OCI-LY1 (cell line): ENCODE data around the gene TCP11L1.

Experiments
- EZH2 ChIP-seq: fragments of 200-600 bp; sonication (generic), shearing (Covaris generic); IDR thresholded peaks from 2 replicates; pipeline ENCODE4 v1.8.0; 2017; ENCODE audit warnings: borderline replicate concordance, mixed run types, mild to moderate bottlenecking, antibody characterized with exemption, low read length, moderate library complexity, mixed read lengths
- TF ChIP-seq, protein P1 (sequence below): fragments of 200-600 bp; sonication (generic), shearing (Covaris generic); IDR thresholded peaks from 2 replicates; pipeline ENCODE4 v1.5.1; 2017; ENCODE audit warnings: mild to moderate bottlenecking, antibody characterized with exemption, low read length, moderate library complexity, mixed read lengths

DNA sequence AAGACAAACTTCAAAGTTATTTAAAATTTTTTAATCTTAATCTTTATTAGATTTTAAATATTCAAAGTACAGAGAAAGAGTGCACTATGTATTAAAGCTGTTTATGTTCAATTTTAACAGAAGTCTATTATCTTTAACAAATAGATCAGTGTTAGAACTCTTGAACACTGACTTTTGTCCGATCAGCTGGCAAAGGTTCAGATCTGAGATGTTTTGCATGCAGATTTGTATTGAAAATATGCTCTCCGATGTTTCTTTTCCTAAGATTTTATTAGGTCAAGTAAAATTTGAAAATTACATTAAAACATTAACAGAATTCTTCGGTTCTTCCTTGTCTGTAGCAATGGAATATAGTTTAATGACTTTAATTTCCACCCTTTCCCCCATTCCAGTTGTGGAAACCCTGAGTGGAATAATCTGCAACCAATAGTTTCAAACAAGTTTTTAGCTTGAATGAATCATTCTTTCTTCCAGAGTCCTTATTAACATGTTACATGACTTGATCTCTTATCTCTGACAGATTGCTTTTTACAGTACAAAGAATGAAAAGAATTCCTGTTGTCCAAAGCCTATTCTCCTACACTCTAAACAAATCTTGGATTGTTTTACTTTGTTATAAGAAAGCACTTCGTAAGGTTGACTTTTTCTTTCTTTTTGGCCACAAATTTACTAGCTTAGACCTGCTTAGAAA lies 11.4 kb upstream of the TCP11L1 start:
- TF ChIP-seq, protein P1, sequence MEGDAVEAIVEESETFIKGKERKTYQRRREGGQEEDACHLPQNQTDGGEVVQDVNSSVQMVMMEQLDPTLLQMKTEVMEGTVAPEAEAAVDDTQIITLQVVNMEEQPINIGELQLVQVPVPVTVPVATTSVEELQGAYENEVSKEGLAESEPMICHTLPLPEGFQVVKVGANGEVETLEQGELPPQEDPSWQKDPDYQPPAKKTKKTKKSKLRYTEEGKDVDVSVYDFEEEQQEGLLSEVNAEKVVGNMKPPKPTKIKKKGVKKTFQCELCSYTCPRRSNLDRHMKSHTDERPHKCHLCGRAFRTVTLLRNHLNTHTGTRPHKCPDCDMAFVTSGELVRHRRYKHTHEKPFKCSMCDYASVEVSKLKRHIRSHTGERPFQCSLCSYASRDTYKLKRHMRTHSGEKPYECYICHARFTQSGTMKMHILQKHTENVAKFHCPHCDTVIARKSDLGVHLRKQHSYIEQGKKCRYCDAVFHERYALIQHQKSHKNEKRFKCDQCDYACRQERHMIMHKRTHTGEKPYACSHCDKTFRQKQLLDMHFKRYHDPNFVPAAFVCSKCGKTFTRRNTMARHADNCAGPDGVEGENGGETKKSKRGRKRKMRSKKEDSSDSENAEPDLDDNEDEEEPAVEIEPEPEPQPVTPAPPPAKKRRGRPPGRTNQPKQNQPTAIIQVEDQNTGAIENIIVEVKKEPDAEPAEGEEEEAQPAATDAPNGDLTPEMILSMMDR, result no peak
- no peak for TF ChIP-seq EZH2
